AG10803 (cell line): ENCODE data around the gene SPATA16.

Experiments
- DNase-seq: peaks from one replicate; pipeline ENCODE4 v3.0.0; 2010; ENCODE audit warnings: low read depth
- H3K4me3 ChIP-seq: 2 replicates; pipeline ENCODE4 v1.5.1; 2011; ENCODE audit warnings: mild to moderate bottlenecking, low read length, control low read depth
- CTCF ChIP-seq: conservative IDR thresholded peaks from 2 replicates; pipeline ENCODE4 v1.5.1; 2011; ENCODE audit warnings: mild to moderate bottlenecking, low read length, control low read depth, inconsistent platforms

The SPATA16 gene

GRCh38 chr3:173058229-173058628, 82.8 kb downstream of the SPATA16 start:
- DNase-seq: no peak
- H3K4me3 ChIP-seq: no peak overlapping the region
- TF ChIP-seq CTCF: no peak

- TF ChIP-seq CTCF: no peak
- DNase-seq: no peak
These were observed 85.7 kb downstream of the SPATA16 start for GRCh38 chr3:173055228-173055933.

GRCh38 chr3:173049360-173049759, 91.7 kb downstream of the SPATA16 start:
- no peak for TF ChIP-seq CTCF
- no peak overlapping the region for H3K4me3 ChIP-seq
- DNase-seq: no peak

More at GRCh38 chr3:173055228-173055933, 85.7 kb downstream of the SPATA16 start:
- H3K4me3 ChIP-seq: no peak overlapping the region

- no peak overlapping the region for H3K4me3 ChIP-seq
- peak; percentile 36 for TF ChIP-seq CTCF
- DNase-seq: no peak
These were observed 95.2 kb downstream of the SPATA16 start for GRCh38 chr3:173045770-173046382.

- H3K4me3 ChIP-seq: no peak overlapping the region
- DNase-seq: no peak
- TF ChIP-seq CTCF: no peak
These were observed 96.0 kb downstream of the SPATA16 start for GRCh38 chr3:173044998-173045397.

GRCh38 chr3:173043757-173044156, 97.3 kb downstream of the SPATA16 start:
- no peak for DNase-seq
- no peak for TF ChIP-seq CTCF
- no peak overlapping the region for H3K4me3 ChIP-seq

- no peak for TF ChIP-seq CTCF
- no peak for DNase-seq
- H3K4me3 ChIP-seq: no peak overlapping the region
These were observed 102.6 kb downstream of the SPATA16 start for GRCh38 chr3:173038484-173038871.
